GM10266 (cell line): ENCODE data around the gene CFAP46.

ENCODE experiments used
- DNase-seq: peaks from one replicate; pipeline ENCODE4 v3.0.0; 2012; ENCODE audit errors: extremely low spot score
- CTCF ChIP-seq: IDR thresholded peaks from 2 replicates; pipeline ENCODE4 v1.5.1; 2012; ENCODE audit warnings: mild to moderate bottlenecking, low read depth; ENCODE audit not compliant: control insufficient read depth, insufficient read depth; ENCODE audit errors: missing control alignments

Gene CFAP46

GRCh38 chr10:132922872-132923271 lies 19.5 kb downstream of the CFAP46 start:
- TF ChIP-seq CTCF: no peak
- no peak for DNase-seq

GRCh38 chr10:132921818-132922807 lies 20.3 kb downstream of the CFAP46 start:
- no peak for DNase-seq
- no peak for TF ChIP-seq CTCF

GRCh38 chr10:132921086-132921485 lies 21.3 kb downstream of the CFAP46 start:
- DNase-seq: no peak
- TF ChIP-seq CTCF: no peak

GRCh38 chr10:132920101-132920925 lies 22.1 kb downstream of the CFAP46 start:
- DNase-seq: no peak
- no peak for TF ChIP-seq CTCF

GRCh38 chr10:132919374-132920100 lies 22.8 kb downstream of the CFAP46 start:
- TF ChIP-seq CTCF: no peak
- DNase-seq: no peak

GRCh38 chr10:132918617-132919373 lies 23.6 kb downstream of the CFAP46 start:
- TF ChIP-seq CTCF: no peak
- DNase-seq: no peak
